ENCODE data around the gene NAIF1. TPM values are rescaled to one million over a fixed set of nuclear protein-coding genes. Genes with fewer than 3 reads are reported as not detected.
"Not testable (repeated sequence)": the region's sequence is repeated elsewhere in the genome, so short reads cannot be mapped to it uniquely, and the experiment has no call there.

NAIF1 gene
- total RNA-seq, 1 experiment from 2014 or later = 14.0 TPM

DNA sequence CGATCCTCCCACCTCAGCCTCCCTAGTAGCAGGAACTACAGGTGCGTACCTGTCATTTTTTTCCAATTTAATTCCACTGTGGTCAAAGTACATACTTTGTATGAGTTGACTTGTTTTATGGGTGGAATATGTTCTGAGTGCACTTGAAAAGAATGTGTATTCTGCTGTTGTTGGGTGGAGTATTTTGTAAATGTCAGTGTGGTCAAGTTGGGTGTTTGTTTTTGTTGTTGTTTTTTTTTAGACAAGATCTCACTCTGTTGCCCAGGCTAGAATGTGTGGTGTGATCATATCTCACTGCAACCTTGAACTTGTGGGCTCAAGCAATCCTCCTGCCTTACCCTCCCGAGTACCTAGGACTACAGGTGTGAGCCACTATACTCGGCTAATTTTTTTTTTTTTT lies 18.8 kb upstream of the NAIF1 start:
- DNase-seq (ENCODE audit: low read depth) = no peak

- no peak for DNase-seq (ENCODE audit: low read depth)
Observed at GRCh38 chr9:128084746-128085145, 17.6 kb upstream of the NAIF1 start.

GRCh38 chr9:128082151-128082550 lies 15.0 kb upstream of the NAIF1 start:
- no peak for DNase-seq (ENCODE audit: low read depth)

DNA sequence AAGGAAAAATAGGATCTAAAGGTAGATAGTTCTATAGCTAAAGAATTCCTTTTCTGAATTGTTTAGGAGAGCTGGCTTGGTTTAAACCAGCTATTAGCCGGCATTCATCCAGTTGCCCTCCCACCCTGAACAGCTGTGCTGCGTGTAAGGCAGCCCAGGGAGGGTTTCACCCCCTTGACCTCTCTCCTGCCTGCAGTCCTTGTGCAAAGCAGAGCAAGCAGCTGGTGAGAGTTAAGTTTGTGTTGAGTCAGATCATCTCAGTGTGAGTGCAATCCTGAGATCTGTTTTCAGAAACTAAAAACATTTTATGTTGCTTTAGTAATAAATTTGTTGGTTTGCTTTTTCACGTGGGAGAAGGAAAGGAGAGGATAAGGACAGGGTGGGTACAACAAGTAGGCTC lies 13.9 kb upstream of the NAIF1 start:
- peak; percentile 98 for DNase-seq (ENCODE audit: low read depth)

- no peak for DNase-seq (ENCODE audit: low read depth)
Observed at GRCh38 chr9:128080206-128080605, 13.1 kb upstream of the NAIF1 start.

DNA sequence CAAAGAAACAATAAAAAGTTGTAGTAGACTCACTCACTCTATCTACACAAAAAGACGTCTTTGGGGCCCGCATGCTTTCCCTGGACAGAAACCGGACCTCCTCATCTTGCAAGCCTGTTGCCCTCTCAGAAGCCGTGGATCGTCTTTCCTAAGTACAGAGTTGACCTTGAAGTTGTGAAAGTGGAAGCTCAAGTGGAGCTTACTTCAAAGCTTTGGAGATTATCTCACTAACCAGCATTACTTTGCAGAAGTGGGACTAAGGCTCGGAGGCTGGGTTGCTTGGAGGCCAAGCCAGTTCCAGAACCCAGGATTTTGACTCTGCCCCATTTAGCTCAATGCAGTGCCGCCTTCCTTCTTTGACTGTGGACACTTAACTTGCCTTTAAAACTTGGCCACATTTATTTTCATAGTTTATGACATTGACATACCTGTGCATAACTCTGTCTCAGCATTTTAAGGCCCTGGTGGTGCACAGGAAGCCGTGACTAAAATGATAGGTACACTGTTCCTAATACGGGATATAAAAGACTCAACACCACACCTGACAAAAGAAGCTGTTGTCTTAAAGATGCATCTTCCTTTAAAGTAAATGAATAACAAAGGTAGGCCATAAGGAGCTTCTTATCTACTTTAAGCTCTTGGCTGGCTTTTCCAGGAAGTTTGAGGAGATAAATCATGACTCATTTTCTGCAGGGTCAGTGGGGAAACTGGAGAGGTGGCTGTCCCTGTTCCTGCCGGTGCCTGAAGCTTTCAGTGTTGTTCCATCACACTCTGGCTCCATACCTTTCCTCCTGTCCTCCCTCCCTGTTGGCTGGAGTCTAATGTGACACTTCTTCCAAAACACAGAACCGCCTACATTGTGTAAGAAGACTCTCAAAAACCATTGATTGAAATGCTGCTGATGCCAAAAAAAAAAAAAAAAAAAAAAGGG lies 11.6 kb upstream of the NAIF1 start:
- DNase-seq (ENCODE audit: low read depth) = no peak

DNA sequence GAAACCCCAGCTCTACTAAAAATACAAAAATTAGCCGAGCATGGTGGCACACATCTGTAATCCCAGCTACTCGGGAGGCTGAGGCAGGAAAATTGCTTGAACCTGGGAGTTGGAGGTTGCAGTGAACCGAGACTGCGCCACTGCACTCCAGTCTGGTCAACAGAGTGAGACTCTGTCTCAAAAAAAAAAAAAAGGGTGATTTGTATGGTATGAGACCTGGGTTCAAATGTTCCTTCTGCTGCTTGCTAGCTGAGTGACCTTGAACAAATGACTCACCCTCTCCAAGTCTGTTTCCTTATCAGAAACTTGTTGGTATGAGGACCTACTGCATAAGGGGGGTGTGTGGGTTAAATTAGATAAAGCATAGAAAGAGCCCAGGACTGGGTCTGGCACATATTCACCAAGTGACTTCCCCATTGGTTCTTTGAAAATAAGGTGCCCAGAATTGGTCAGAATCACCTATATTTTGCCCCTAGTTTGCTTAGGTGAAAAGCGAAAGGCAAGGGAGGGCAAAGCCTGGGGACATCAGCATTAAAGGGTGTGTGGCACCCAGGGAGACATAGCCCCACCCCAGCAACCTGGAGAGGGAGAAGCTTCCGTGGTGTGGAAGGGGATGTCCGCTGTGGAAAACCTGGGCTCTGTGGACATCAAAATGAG lies 10.9 kb upstream of the NAIF1 start:
- no peak for DNase-seq (ENCODE audit: low read depth)

- no peak for DNase-seq (ENCODE audit: low read depth)
Observed at GRCh38 chr9:128073253-128073886, 6.2 kb upstream of the NAIF1 start.

GRCh38 chr9:128072144-128073021 lies 5.3 kb upstream of the NAIF1 start:
- DNase-seq (ENCODE audit: low read depth) = peak; percentile 88

- not testable (repeated sequence) for DNase-seq (ENCODE audit: low read depth)
Observed at GRCh38 chr9:128071475-128071874, 4.4 kb upstream of the NAIF1 start.

- no peak for DNase-seq (ENCODE audit: low read depth)
Observed at GRCh38 chr9:128070874-128071273, 3.8 kb upstream of the NAIF1 start.

- no peak for DNase-seq (ENCODE audit: low read depth)
Observed at GRCh38 chr9:128068386-128069205, 1.5 kb upstream of the NAIF1 start.

DNA sequence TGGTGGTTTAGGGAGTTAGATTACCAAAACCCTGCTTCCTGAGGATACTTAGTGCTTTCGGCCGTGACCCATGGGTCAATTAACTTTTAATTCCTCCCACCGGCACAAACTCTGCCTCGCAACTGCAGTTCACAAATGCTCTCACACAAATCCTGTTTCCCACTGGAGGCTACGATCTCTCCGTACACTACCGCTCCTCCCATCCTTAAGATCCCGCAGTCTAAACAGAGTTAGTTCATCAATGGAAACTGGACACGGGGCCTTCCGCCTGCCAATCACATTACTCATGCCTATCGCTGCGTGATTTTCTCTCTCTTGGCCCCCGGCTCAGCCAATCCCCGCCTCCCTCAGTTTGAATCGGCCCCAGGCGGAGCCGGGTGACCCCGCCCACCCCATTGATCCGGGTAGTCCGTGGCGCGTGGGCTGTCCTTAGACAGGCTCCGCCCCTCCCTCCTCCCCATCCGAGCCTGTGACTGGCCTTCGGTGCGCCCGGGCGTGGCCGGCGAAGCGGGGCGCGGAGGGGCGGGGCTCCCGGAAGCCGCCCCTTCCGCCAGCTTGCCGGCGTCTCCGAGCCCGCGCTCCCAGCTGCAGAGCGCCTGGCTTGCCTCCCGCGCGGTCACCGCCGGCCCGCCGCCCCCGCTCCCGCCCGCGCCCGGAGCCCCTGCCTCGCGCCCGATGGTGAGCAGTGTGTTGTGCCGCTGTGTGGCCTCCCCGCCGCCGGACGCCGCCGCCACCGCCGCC lies 695 bp upstream of the NAIF1 start, which contains the start of gene SLC25A25:
SLC25A25 (plus strand) TSS at position 588 of the 741 bp plus-strand sequence; CDS start at position 676, 88 bp downstream.
- peak; percentile 98 for DNase-seq (ENCODE audit: low read depth)

GRCh38 chr9:128065907-128066712 lies 1.0 kb downstream of the NAIF1 start:
- no peak for DNase-seq (ENCODE audit: low read depth)

- DNase-seq (ENCODE audit: low read depth) = no peak
Observed at GRCh38 chr9:128062846-128063831, 4.0 kb downstream of the NAIF1 start.

- no peak for DNase-seq (ENCODE audit: low read depth)
Observed at GRCh38 chr9:128062279-128062678, 4.8 kb downstream of the NAIF1 start.

DNA sequence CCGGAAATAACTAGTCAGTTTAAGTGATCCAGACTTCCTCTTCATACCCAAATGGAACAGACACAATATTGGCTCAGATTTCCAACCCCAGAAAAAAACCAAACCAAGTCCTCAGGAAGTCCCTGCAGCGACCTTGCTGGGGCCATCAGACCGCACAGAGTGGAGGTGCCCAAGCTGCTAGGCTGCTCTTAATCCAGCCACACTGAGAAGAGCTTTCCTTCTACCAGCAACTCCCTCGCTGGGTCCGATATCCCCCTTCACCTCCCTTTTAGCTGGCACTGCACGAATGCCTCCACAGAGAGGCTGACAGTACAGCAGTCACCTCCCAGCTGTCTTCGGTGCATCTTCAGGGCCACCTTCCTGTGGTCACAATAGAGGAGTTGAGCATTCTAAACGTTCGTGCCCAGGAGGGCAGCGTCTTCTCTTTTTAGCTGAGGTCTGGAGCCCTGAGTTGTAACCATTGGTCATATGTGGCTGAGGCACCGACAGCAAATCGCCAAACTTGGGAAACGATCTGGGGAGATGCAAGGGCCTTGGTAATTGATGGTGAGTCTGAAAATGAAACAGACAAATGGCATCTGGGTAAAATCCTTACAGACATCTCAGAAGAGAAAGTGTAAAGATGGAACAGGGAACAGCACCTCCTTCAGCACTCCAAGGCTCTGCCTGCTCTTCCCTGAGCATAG lies 5.7 kb downstream of the NAIF1 start:
- no peak for DNase-seq (ENCODE audit: low read depth)
